VCaP (cell line): ENCODE results near the gene PDGFD.

Experiments used
- H3K27ac ChIP-seq: fragments of 450-650 bp; 2 replicates; pipeline ENCODE4 v1.5.1; 2017
- TF ChIP-seq, protein P1 (sequence below): fragments of 450-650 bp; conservative IDR thresholded peaks from 2 replicates; pipeline ENCODE4 v1.5.1; 2017; ENCODE audit warnings: mild to moderate bottlenecking, moderate library complexity

The PDGFD gene

GRCh38 chr11:103993507-103993906, 170.4 kb downstream of the PDGFD start:
- TF ChIP-seq, protein P1, sequence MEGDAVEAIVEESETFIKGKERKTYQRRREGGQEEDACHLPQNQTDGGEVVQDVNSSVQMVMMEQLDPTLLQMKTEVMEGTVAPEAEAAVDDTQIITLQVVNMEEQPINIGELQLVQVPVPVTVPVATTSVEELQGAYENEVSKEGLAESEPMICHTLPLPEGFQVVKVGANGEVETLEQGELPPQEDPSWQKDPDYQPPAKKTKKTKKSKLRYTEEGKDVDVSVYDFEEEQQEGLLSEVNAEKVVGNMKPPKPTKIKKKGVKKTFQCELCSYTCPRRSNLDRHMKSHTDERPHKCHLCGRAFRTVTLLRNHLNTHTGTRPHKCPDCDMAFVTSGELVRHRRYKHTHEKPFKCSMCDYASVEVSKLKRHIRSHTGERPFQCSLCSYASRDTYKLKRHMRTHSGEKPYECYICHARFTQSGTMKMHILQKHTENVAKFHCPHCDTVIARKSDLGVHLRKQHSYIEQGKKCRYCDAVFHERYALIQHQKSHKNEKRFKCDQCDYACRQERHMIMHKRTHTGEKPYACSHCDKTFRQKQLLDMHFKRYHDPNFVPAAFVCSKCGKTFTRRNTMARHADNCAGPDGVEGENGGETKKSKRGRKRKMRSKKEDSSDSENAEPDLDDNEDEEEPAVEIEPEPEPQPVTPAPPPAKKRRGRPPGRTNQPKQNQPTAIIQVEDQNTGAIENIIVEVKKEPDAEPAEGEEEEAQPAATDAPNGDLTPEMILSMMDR = no peak
- H3K27ac ChIP-seq = no peak overlapping the region

GRCh38 chr11:103988595-103988969, 175.4 kb downstream of the PDGFD start:
- TF ChIP-seq, protein P1 = no peak
- no peak overlapping the region for H3K27ac ChIP-seq

- no peak overlapping the region for H3K27ac ChIP-seq
- TF ChIP-seq, protein P1 = peak; percentile 37
Observed at GRCh38 chr11:103987629-103988594, 176.0 kb downstream of the PDGFD start.

GRCh38 chr11:103985041-103985440, 178.9 kb downstream of the PDGFD start:
- no peak overlapping the region for H3K27ac ChIP-seq
- TF ChIP-seq, protein P1 = no peak

GRCh38 chr11:103980108-103980507, 183.8 kb downstream of the PDGFD start:
- no peak overlapping the region for H3K27ac ChIP-seq
- TF ChIP-seq, protein P1 = no peak

DNA sequence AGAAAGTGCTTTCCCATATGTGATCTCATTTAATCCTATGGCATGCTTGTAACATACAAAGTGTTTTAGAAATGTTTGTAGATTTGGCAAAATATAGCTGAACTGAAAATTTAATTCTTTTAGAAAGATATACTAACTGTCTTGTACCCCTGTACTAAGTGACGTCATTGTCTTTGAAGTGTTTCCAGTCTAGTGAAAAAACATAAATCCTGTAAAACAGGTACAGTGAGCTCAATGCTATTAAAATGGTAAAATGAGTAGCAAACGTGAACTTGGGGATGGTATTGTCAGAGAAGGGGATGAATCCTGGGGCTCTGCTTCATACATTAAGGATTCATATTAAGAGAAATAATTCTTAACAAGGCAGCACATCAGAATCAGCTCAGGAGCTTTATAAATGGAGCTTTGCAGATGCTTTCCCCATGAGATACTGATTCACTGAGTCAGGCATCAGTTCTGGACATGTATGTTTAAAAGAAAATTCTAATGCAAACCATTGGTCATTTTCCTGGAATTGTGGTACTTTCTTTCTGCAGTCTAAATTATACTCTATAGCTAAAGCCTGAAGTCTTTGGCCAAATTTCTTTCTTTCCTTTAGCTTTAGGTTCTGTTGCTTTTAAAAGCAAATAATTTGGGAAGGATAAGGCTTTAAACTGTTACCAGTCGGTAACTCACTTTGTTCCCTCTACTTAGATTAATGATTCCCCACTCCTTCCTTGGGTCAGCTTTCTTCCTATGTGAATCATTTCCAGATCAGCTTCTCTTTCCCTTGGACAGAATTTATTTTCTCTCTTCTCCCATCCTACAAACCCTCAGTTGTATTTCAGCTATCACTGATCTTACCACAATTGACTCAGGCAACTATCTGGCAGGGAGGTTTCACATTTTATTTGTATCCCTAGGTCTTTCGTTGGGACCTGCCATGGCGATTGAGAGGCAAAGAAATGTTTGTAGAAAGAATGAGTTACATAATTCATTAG, 185.0 kb downstream of the PDGFD start:
- TF ChIP-seq, protein P1 = no peak
- no peak overlapping the region for H3K27ac ChIP-seq

- TF ChIP-seq, protein P1 = no peak
- H3K27ac ChIP-seq = no peak overlapping the region
Observed at GRCh38 chr11:103972013-103972412, 191.9 kb downstream of the PDGFD start.
